Suppressor macrophage treated with lipopolysaccharide for 1 hour (primary cell): ENCODE measurements around the gene MSMO1.
"Not testable (repeated sequence)": the region's sequence is repeated elsewhere in the genome, so short reads cannot be mapped to it uniquely, and the experiment has no call there.

Experiments
- DNase-seq, 3 donors: peaks; one replicate each; pipeline ENCODE4 v3.0.0-alpha.2; 2020 to 2022

The MSMO1 gene

DNA sequence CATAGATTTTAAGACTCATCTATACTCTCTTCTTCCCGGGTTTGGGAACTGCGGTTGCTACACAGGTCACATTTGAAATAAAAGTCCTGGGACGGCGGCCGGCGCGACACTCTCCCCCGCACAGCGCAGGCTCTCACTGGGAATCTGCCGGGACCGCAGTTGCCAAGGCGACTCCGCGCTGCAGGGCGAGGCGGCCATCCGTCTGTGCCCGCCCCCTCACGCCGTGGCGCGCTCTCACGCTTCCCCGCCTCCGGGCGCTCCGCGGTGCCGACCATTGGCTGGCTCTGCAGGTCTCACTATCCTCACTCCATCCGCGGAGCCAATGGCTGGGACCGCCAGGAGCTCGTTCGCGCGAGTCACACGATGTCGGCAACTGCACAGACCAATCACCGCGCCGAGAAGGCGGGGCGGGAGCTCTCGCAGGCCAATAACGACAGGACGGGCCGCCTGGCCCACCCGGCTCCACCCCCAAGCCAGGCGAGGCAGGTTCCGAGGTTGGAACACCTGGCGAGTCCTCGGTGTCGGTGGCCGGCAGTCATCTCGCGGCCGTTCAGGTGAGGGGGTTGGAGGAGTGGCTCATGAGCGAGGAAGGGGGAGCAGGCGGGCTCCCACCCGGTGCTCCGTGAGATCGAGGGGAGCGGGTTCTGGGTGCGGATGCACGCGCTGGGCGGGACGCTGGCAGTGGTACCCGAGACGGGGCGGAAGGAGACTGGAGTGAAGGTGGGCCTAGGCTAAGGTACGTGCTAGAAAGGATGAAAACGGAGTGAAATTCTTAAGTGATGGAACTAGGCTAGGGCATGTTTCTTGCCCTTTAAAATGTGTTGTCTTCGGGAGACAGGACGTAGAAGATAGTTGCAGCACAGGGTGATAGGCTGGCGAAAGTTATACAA, at the start of gene MSMO1:
Gene MSMO1 (plus strand): TSS at position 459 of the 890 bp plus-strand sequence. CDS start 5,702 bp downstream, outside the sequence.
- DNase-seq, result peak; percentile 99

- DNase-seq, result not testable (repeated sequence)
These were observed 47.9 kb upstream of the MSMO1 start for GRCh38 chr4:165279531-165279930.

DNA sequence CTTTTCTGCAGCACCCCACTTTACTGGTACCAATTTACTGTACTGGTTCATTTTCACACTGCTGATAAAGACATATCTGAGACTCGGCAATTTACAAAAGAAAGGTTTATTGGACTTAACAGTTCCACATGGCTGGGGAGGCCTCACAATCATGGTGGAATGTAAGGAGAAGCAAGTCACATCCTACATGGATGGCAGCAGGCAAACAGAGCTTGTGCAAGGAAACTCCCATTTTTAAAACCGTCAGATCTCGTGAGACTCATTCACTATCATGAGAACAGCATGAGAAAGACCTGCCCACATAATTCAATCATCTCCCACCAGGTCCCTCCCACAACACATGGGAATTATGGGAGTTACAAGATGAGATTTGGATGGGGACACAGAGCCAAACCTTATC, 42.8 kb upstream of the MSMO1 start:
- DNase-seq, result not testable (repeated sequence)

- peak in 2 of 3 donors; percentile 15 to 34 for DNase-seq
These were observed 40.7 kb upstream of the MSMO1 start for GRCh38 chr4:165286619-165287340.

GRCh38 chr4:165288226-165288625, 39.2 kb upstream of the MSMO1 start:
- DNase-seq, result no peak

DNA sequence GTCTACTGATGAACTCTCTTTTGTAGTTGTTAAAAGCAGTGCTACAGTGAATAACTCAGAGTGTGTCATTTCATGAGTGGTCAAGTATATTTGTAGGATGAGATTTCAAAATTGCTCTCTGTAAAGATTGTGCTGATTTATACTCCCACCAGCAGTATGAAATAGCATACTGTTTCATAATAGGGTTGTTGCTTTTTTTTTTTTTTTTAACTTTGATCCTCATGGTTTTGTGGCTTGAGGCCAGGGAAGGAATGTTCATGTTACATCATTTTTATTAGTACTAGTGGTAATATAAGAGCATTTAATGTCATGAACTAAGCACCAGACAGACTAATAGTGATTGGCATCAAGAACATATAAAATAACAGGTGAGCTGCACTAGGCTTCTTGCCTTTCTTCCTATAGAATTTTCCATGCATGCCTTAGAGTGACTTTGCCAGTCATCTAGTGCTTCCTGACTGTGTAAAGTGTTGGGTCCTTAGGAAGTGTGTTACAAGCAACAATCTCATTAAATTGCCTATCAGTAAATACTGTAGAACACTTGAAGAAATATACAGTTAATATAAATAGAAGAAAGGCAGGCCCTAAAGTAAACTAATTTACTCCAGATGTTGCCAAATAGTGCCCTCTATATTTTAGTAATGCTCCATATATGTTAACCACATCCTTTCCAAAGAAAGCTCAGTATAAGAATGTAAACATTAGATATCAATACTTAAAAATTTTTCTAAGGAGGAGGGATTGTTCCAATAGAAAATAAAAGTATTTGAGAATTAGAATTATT, 38.6 kb upstream of the MSMO1 start:
- peak; percentile 20 to 67 (median 62) for DNase-seq

GRCh38 chr4:165289423-165289785, 38.1 kb upstream of the MSMO1 start:
- DNase-seq, result no peak

- DNase-seq, result no peak
These were observed 34.4 kb upstream of the MSMO1 start for GRCh38 chr4:165293061-165293460.

GRCh38 chr4:165293927-165294649, 33.4 kb upstream of the MSMO1 start:
- DNase-seq, result no peak

DNA sequence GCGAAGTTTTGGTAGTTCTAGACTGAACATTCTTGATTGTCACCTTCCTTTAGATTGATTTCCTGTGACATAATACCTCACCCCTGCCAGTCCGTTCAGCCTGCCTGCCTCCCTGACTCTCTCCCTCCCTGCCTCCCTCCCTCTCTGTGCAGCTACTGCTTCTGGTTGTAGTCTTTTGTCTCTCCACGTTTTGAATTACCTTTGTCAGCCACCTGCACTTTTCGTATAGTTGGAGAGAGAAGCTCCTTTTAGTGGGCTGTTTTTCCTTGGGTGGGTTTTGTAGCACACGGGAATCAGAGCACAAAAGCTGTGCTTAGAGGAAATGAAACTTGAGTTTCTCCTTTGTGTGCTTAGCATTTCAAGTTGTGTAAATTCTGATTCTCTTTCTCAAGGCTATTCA, 32.6 kb upstream of the MSMO1 start:
- peak; percentile 6 to 36 (median 18) for DNase-seq

DNA sequence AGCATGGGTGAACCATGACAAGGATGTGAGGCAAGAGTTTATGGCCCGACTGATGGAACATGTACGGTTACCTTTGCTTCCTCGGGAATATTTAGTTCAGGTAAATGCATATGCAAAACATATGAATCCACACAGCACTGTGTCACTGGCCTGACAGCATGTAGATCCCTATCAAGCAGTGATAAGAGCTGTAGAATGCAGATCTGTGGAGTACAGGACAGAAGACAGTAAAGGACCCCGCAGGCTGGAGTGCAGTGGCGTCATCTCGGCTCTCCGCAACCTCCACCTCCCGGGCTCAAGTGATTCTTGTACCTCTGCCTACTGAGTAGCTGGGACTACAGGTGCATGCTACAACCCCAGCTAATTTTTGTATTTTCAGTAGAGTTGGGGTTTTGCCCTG, 29.8 kb upstream of the MSMO1 start:
- DNase-seq, result no peak

- DNase-seq, result peak; percentile 62 to 72 (median 70)
These were observed 27.9 kb upstream of the MSMO1 start for GRCh38 chr4:165299399-165300060.

- peak; percentile 12 to 31 (median 19) for DNase-seq
These were observed 25.6 kb upstream of the MSMO1 start for GRCh38 chr4:165301833-165302232.

DNA sequence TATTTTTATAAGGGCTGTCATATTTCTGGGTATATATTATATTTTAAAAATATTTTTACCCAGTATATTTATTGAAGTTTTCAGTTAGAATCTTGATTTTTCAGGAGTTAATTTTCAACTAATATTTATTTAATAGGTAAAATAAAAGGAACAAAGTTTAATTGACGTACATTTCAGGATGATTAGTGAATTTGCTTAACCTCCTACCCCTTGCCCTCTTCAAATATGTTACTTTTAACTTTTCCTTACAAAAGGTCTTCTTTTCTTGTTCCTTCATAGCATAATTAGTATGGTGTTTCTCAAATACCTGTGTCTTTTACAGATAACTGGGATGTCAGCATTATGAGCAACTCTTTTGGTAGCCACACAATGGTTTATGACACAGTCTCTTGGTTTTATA, 24.8 kb upstream of the MSMO1 start:
- no peak for DNase-seq

- peak in 2 of 3 donors; percentile 73 to 74 for DNase-seq
These were observed 19.3 kb upstream of the MSMO1 start for GRCh38 chr4:165308166-165308565.

GRCh38 chr4:165308606-165309005, 18.9 kb upstream of the MSMO1 start:
- DNase-seq, result no peak

GRCh38 chr4:165309456-165309855, 18.0 kb upstream of the MSMO1 start:
- no peak for DNase-seq

DNA sequence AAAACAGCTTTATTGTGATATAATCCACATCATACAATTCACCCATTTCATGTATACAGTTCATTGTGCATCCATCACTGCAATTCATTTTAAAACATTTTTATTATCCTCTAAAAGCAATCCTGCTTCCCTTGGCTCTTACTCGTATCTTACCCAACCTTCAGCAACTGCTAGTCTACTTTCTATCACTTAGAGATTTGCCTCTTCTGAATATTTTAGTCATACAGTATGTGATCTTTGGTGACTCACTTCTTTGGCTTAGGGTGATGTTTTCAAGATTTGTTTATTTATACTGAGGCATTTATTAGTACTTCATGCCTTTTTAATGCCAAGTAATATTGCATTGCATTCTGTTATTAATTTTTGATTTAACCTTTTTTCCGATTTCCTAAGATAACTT, 15.0 kb upstream of the MSMO1 start:
- peak in 1 of 3 donors; percentile 28 for DNase-seq

GRCh38 chr4:165319030-165319429, 8.4 kb upstream of the MSMO1 start:
- no peak for DNase-seq

DNA sequence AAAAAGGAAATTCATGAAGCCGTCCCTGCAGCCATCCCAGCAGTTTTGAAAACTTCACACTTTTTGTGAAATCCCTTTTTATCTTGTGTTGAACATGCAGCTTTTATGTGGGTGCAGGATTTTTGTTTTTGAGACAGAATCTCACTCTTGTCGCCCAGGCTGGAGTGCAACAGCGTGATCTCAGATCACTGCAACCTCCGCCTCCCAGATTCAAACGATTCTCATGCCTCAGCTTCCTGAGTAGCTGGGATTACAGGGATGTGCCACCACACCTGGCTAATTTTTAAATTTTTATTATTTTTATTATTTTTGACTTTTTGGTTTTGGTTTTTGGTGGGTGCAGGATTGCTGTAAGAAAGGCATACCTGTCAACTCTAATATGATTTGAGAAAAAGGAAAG, 8.0 kb upstream of the MSMO1 start:
- no peak for DNase-seq

GRCh38 chr4:165324236-165324917, 3.1 kb upstream of the MSMO1 start:
- DNase-seq, result no peak
